HuH-7.5 (cell line): ENCODE measurements around the gene B4GALT7.
"Not testable (repeated sequence)": the region's sequence is repeated elsewhere in the genome, so short reads cannot be mapped to it uniquely, and the experiment has no call there.

ENCODE experiments used
- DNase-seq: peaks from one replicate; pipeline ENCODE4 v3.0.0; 2011; ENCODE audit warnings: low spot score

Gene B4GALT7

GRCh38 chr5:177599731-177600507, at the start of gene B4GALT7:
B4GALT7 (plus strand) TSS chr5:177600132; CDS start chr5:177600211, 79 bp downstream.
- DNase-seq: peak; percentile 73

- DNase-seq: no peak
Observed at GRCh38 chr5:177552839-177553455, 47.0 kb upstream of the B4GALT7 start.

GRCh38 chr5:177553671-177554429, 46.1 kb upstream of the B4GALT7 start:
- DNase-seq: peak; percentile 93

GRCh38 chr5:177554474-177555111, 45.3 kb upstream of the B4GALT7 start, which contains the start of gene FAM193B:
FAM193B (minus strand) TSS chr5:177554563; CDS start chr5:177554458, 105 bp downstream.
- DNase-seq: peak; percentile 99

- no peak for DNase-seq
Observed at GRCh38 chr5:177555228-177555627, 44.7 kb upstream of the B4GALT7 start.

GRCh38 chr5:177555665-177556064, 44.3 kb upstream of the B4GALT7 start:
- DNase-seq: no peak

GRCh38 chr5:177557041-177557647, 42.8 kb upstream of the B4GALT7 start:
- DNase-seq: peak; percentile 39

- DNase-seq: no peak
Observed at GRCh38 chr5:177557796-177558195, 42.1 kb upstream of the B4GALT7 start.

GRCh38 chr5:177559446-177559941, 40.4 kb upstream of the B4GALT7 start:
- DNase-seq: not testable (repeated sequence)

GRCh38 chr5:177565046-177565445, 34.9 kb upstream of the B4GALT7 start:
- DNase-seq: no peak

- no peak for DNase-seq
Observed at GRCh38 chr5:177568326-177568725, 31.6 kb upstream of the B4GALT7 start.

- no peak for DNase-seq
Observed at GRCh38 chr5:177569894-177570293, 30.0 kb upstream of the B4GALT7 start.

GRCh38 chr5:177575488-177575887, 24.4 kb upstream of the B4GALT7 start:
- DNase-seq: no peak

GRCh38 chr5:177576169-177576568, 23.8 kb upstream of the B4GALT7 start:
- no peak for DNase-seq

- DNase-seq: no peak
Observed at GRCh38 chr5:177578316-177578715, 21.6 kb upstream of the B4GALT7 start.

- DNase-seq: no peak
Observed at GRCh38 chr5:177588413-177588909, 11.5 kb upstream of the B4GALT7 start.

- no peak for DNase-seq
Observed at GRCh38 chr5:177590406-177590805, 9.5 kb upstream of the B4GALT7 start.

- no peak for DNase-seq
Observed at GRCh38 chr5:177591690-177592009, 8.3 kb upstream of the B4GALT7 start.

GRCh38 chr5:177592010-177592834, 7.7 kb upstream of the B4GALT7 start, which contains the start of gene TMED9:
TMED9 (plus strand) TSS chr5:177592203; CDS start chr5:177592215, 12 bp downstream.
- peak; percentile 84 for DNase-seq

- DNase-seq: no peak
Observed at GRCh38 chr5:177592905-177593304, 7.0 kb upstream of the B4GALT7 start.
